Measurements from ENCODE around the gene FOXC1. TPM values are rescaled to one million over a fixed set of nuclear protein-coding genes. Genes with fewer than 3 reads are reported as not detected.

The FOXC1 gene
- total RNA-seq, 1 experiment from 2014 or later, result 5.9 TPM

- no peak for DNase-seq (ENCODE audit: low read depth)
These were observed 24.6 kb upstream of the FOXC1 start for GRCh38 chr6:1584996-1585668.

- DNase-seq (ENCODE audit: low read depth), result no peak
These were observed 24.1 kb upstream of the FOXC1 start for GRCh38 chr6:1585669-1586049.

GRCh38 chr6:1586256-1586655 is 23.5 kb upstream of the FOXC1 start:
- DNase-seq (ENCODE audit: low read depth), result no peak

GRCh38 chr6:1586861-1587450 is 22.8 kb upstream of the FOXC1 start:
- DNase-seq (ENCODE audit: low read depth), result no peak

GRCh38 chr6:1587546-1587945 is 22.2 kb upstream of the FOXC1 start:
- DNase-seq (ENCODE audit: low read depth), result no peak

- no peak for DNase-seq (ENCODE audit: low read depth)
These were observed 21.7 kb upstream of the FOXC1 start for GRCh38 chr6:1587977-1588376.

GRCh38 chr6:1589208-1589607 is 20.5 kb upstream of the FOXC1 start:
- DNase-seq (ENCODE audit: low read depth), result no peak

GRCh38 chr6:1590580-1590979 is 19.1 kb upstream of the FOXC1 start:
- no peak for DNase-seq (ENCODE audit: low read depth)

- no peak for DNase-seq (ENCODE audit: low read depth)
These were observed 18.5 kb upstream of the FOXC1 start for GRCh38 chr6:1591243-1591642.

- no peak for DNase-seq (ENCODE audit: low read depth)
These were observed 17.8 kb upstream of the FOXC1 start for GRCh38 chr6:1591926-1592325.

- DNase-seq (ENCODE audit: low read depth), result no peak
These were observed 16.9 kb upstream of the FOXC1 start for GRCh38 chr6:1592852-1593251.

- no peak for DNase-seq (ENCODE audit: low read depth)
These were observed 16.3 kb upstream of the FOXC1 start for GRCh38 chr6:1593286-1593957.

GRCh38 chr6:1593958-1594314 is 15.8 kb upstream of the FOXC1 start:
- DNase-seq (ENCODE audit: low read depth), result no peak

- DNase-seq (ENCODE audit: low read depth), result no peak
These were observed 15.1 kb upstream of the FOXC1 start for GRCh38 chr6:1594445-1595200.

- DNase-seq (ENCODE audit: low read depth), result no peak
These were observed 14.2 kb upstream of the FOXC1 start for GRCh38 chr6:1595271-1596087.

GRCh38 chr6:1596088-1596852 is 13.4 kb upstream of the FOXC1 start:
- peak; percentile 66 for DNase-seq (ENCODE audit: low read depth)

GRCh38 chr6:1597121-1597744 is 12.5 kb upstream of the FOXC1 start:
- DNase-seq (ENCODE audit: low read depth), result no peak

GRCh38 chr6:1597924-1598323 is 11.8 kb upstream of the FOXC1 start:
- DNase-seq (ENCODE audit: low read depth), result no peak

- DNase-seq (ENCODE audit: low read depth), result no peak
These were observed 11.3 kb upstream of the FOXC1 start for GRCh38 chr6:1598433-1598832.

- no peak for DNase-seq (ENCODE audit: low read depth)
These were observed 10.8 kb upstream of the FOXC1 start for GRCh38 chr6:1598886-1599285.

- DNase-seq (ENCODE audit: low read depth), result no peak
These were observed 10.2 kb upstream of the FOXC1 start for GRCh38 chr6:1599469-1599868.
